DND-41 (cell line): Measurements from ENCODE around the gene CIBAR2.

Experiments
- CTCF ChIP-seq: IDR thresholded peaks from 2 replicates; pipeline ENCODE4 v1.5.1; 2012; ENCODE audit warnings: borderline replicate concordance, low read length, moderate library complexity, mild to moderate bottlenecking; ENCODE audit not compliant: poor library complexity, severe bottlenecking; ENCODE audit errors: extremely low read depth
- EZH2 ChIP-seq: IDR thresholded peaks from 3 replicates; pipeline ENCODE4 v1.6.1; 2012; ENCODE audit warnings: borderline replicate concordance, low read depth, mild to moderate bottlenecking, moderate library complexity, low read length, inconsistent platforms; ENCODE audit not compliant: severe bottlenecking

GRCh38 chr16:85153046-85153445 is 40.8 kb upstream of the CIBAR2 start:
- TF ChIP-seq CTCF = no peak
- no peak for TF ChIP-seq EZH2
